ENCODE data around the gene HCN4. TPM values are rescaled to one million over a fixed set of nuclear protein-coding genes. Genes with fewer than 3 reads are reported as not detected.

Gene HCN4
- total RNA-seq, 1 donor from 2014 or later, result 0.06 TPM

DNA sequence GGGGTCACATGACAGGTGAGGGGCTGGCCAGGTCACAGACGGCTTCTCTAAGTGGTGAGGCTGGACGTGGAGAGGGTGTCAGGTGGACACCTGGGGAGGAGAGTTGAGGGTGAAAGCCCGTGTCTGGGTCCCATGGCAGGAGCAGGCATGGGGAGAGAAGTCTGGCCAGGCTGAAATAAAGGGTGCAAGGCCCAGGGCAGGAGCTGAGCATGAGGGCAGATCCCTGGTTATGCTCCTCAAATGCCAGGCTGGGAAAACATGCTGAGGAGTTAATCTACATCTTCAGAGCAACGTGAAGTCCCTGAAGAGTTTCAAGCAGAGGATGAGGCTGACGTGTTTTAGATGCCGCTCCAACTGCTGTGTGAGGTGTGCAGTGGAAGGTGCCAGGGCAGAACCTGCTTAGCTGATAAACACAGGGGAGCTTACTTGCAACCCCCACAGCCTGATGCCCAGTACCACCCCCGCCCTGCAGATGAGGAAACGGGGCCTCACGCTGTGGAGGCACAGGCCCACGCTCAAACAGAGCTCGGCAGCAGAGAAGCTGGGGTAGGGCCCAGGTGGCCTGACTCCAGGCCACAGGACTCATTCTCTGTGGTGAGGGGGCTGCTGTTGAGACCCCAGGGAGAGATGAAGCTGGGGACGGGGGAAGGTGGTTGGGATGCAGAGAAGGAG is 40.5 kb downstream of the HCN4 start:
- no peak for DNase-seq (ENCODE audit: extremely low read depth, low read depth, low spot score)

DNA sequence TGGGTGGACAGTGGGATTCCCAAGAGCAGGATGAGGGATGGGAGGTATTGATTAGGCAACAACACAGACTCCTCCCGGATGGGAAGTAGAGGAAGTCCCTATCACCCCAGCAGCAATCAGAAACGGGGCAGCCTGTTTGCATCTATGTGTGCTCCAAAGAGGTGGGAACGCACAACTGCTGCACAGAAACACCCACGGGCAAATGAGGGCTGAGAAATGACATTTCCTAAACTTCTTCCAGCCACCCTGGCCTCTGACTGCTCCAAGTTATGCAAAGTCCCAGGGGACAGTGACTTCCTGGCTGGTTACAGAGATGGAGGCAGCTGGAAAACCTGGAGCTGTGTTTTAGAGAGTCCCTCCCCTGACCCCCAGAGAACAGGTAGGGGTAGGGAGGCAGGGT is 42.6 kb downstream of the HCN4 start:
- no peak for DNase-seq (ENCODE audit: extremely low read depth, low read depth, low spot score)

DNA sequence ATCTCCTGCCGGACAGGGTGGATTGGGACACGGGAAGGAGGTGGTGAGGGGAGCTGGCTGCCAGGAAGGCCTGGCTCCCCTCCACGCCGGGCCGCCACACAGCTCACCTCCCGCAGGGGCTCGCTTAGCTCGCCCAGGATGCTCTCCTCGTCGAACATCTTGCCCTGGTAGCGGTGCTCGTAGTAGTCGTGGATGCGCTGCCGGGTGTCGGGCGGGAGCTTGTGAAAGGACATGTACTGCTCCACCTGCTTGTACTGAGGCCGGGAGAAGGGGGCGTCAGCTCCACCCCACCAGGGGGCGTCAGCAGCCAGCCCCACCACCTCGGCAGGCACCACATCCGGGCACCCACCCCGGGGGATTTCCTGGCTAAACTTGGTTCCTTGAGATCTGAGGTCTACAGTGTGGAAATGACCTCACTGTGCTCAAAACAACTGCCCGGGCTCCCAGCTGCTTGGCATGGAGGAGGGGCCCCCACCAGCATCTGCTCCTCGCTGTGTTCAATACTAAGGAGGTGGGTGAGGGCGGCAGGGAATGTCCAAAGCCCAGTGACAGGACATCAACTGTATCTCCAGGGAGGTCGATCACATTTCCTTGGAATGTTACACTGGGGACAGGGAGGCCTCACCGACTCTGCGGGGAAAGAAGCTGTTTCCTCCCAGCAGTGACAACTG is 43.4 kb downstream of the HCN4 start:
- DNase-seq (ENCODE audit: extremely low read depth, low read depth, low spot score), result no peak

DNA sequence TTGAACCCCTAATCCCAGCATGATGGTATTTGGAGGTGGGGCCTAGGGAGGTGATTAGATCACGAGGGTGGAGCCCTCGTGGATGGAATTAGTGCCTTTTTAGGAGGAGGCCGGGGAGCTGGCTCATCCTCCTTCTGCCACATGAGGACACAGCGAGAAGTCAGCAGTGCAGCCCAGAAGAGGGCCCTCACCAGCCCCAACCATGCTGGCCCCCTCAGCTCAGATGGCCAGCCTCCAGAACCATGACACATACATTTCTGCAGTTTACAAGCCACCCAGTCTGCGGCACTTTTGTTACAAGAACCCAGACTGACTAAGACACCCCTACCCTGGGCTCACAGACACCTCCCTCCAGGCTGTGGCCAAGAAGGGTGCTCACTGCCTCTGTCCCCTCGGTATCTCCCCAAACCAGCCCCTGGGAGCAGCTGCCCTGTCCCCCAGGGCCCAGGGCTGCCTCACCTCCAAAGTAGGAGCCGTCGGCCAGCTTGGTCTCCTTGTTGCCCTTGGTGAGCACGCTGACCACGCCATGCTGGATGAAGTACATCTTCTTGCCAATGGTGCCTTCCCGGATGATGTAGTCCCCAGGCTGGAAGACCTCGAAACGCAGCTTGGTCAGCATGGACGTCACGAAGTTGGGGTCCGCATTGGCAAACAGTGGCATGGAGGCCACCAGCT is 44.1 kb downstream of the HCN4 start:
- no peak for DNase-seq (ENCODE audit: extremely low read depth, low read depth, low spot score)

DNA sequence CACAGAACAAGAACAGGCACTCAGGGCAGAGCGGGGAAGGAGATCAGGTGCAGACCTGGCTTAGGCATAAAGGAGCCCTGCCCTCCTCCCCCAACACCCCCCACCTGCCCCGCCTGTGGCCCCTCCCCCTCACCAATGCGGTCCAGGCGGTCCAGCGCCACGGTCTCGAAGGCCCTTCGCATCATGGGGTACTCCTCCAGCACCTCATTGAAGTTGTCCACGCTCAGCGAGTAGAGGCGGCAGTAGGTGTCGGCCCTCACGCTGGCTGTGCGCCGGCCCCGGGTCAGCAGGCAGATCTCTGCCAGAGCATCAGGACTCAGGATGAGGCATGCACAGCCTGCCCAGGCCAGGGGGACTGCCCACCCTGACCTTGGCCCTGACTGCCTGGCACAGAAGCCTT is 44.8 kb downstream of the HCN4 start:
- no peak for DNase-seq (ENCODE audit: extremely low read depth, low read depth, low spot score)

DNA sequence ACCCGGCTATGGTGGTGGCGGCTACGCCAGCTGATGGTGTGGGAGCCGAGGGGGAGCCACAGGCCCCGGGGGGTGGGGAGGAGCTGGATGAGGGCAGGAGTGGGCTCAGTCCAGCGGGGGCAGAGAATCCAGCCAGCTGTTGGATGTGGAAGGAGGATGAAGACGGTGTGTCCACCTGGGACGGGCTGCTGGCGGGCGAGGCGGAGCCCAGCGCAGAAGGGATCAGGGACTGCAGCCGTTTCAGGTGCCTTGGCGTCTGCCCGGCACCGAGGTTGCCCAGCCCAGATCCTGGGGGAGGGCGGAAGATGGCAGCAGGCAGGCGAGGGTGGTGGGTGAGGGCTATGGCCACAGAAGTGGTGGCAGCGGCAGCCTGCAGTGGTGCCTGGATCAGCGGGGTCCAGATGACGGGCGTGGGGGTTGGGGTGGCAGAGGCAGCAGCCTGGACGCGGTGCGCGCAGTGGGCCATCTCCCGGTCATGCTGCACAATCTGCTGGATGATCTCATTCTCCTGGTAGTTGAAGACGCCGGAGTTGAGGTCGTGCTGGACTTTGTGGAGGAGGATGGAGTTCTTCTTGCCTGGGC is 45.3 kb downstream of the HCN4 start:
- no peak for DNase-seq (ENCODE audit: extremely low read depth, low read depth, low spot score)

DNA sequence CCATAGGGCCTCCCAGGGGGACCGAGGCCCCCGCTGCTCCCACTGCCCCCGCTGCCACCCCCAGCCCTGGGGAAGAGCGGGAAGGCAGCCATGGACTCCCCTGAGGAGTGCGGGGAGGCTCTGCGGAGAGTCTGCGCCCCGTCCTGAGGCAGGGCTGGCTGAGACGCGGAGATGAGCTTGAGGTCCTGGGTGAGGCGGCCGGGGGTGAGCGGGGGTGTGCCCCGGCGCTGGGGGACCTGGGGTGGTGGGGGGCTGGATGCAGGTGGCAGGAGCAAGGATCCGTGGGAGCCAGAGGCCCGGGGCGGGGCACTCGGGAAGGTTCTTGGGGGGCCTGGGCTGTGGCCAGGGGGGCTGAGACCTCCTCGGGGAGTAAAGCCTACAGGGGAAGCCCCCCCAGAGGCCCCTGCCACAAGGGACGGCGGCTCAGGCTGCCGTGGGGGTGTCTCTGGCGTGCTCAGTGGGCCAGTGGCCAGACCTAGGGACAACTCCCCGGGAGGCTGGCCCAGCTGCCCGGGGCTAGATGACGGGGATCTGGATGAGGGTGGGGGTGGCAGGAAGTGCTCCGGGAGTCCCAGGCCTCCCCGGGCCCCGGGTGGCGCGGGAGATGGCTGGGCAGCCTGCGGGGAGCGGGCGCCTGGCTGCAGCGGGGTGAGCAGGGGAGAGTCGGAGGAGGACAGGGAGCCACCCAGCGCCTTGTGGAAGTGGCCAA is 45.9 kb downstream of the HCN4 start:
- no peak for DNase-seq (ENCODE audit: extremely low read depth, low read depth, low spot score)

DNA sequence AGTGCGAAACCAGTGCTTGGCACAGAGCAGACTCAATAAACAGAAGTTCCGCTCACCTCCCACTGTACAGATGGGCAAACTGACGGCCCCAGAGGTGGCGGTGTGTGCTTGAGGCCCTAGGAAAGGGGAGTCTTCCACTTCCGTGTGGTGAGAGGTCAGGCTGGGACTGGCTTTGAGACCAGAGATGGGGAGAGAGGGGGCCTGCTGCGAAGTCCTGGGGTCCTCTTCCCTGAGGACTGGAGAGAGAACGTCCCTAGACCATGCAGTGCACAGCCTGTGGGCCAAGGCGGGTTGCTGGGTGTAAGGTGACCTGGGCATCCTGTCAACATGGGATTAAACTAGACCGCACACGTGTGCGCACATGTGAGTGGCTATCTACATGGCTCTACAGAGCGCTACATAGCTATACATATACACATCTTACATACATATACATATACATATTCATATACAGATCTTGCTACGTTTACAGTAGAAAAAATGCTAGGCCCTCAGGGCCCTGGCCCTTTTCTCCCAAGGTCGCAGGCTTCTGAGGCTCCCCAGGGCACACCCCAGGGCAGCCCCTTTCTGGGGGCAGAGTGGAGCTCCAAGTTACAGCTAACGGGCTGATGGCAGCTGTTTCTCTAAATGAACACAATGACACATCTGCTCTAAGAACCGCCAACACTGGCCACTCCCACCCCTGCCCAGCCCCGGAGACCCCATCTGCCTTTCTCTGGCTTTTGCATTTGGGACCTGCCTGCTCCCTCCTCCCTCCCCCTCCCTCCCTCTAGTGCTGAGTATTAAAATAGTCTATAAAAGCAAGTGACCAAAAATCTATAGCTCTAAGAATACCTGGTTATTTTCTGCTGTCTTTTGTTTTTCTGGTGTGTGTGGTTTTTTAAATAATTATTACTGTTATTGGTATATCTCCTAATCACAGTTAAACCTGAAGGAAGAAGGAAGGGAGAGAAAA is 47.0 kb downstream of the HCN4 start:
- DNase-seq (ENCODE audit: extremely low read depth, low read depth, low spot score), result no peak

DNA sequence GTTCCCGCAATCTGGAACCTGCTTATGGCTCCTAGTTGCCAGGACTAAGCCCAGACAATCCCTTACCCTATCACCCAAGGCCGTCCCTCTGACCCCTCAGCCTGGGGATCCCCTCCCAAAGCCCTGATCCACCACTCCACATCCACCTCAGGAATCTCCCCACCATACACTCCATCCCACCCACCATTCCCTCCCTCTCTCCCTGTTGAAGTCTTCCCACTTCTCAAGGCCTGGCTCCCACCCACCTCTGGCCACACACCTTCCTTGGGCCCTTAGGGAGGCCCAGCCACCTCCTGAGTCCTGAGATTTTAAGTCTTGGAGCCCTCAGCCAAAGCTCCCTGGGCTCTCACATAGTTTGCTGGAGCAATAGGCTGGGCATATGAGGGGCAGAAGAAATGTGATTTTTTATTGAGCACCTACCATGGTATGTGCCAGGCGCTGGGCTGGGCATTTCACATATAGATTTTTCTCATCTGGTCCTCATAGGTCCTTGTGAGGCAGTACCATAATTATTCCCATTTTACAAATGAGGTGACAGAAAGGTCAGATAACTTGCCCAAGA is 48.1 kb downstream of the HCN4 start:
- no peak for DNase-seq (ENCODE audit: extremely low read depth, low read depth, low spot score)

DNA sequence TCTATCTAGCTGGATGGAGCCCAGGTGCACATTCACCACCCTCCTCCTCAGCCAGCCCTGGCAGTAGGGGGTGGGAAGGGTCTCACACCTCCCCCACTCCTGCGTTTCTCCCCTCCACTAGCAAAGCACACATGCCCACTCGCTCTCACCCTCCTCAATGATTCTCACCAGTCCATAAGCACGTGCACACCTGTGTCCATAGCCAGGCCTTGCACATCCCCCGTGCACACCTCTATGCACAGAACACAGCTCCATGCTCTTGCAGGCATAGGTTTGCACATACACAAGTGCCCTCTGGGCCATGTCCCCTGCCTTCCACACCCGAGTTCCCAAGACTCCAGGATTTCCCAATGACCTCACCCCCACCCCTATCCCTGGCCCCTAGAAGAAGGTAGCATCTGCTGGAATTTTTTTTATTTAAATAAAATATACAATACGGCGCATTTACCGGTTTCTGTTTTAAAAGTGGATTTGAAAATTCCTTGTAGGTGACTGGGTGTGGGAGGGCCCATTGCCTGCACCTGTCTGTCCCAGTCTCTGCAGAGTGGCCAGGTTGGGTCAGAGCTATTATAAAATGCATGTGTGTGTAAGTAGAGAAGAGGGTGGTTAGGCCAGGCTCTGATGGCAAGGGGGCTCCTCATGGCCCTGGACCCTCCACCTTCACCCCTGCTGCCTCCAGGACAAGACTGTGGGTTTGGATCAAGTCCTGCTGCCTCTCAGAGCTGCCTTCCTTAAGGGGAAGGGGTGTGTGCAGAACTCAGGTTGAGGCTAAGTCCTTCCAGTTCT is 49.1 kb downstream of the HCN4 start:
- no peak for DNase-seq (ENCODE audit: extremely low read depth, low read depth, low spot score)

DNA sequence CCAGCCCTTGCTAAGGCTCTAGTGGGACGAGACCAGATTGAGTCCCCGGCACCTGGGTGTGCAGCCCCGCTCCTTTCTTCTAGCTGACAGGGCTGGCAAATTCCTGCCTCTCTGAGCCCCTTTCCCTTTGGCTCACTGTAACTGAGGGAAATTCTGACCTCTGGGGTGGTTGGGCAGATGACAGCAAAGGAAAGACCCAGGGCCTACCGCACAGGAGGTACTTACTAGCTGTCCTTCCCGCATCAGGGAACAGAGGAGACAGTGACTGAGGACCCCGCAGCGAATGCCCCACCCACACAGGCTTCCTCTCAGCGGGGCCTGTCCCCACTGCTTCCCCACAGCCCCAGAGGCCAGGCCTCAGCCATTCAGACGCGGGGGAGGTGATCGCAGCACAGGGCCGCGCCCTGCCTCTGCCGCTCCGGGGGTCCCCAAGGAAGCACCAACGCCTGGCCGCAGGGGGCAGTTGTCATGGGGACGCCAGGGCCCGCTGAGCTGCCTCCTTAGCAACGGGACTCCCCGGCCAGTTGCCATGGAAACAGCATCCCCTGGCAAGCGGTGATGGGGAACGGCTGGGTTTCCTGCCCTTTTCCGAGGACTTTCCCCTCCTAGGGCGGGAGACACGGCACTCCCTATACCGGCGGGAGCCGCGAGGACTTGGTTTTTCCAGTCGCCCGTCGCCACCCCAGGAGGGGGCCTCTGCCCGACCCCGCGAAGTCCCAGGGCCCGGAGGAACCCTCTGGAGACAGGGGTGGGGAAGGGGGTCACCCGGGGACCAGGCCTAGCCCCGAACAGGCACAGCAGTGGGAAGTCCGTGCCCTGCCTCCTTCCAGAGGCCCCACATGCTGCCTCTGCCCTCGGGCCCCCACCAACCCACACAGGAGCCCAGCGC is 50.1 kb downstream of the HCN4 start:
- no peak for DNase-seq (ENCODE audit: extremely low read depth, low read depth, low spot score)

DNA sequence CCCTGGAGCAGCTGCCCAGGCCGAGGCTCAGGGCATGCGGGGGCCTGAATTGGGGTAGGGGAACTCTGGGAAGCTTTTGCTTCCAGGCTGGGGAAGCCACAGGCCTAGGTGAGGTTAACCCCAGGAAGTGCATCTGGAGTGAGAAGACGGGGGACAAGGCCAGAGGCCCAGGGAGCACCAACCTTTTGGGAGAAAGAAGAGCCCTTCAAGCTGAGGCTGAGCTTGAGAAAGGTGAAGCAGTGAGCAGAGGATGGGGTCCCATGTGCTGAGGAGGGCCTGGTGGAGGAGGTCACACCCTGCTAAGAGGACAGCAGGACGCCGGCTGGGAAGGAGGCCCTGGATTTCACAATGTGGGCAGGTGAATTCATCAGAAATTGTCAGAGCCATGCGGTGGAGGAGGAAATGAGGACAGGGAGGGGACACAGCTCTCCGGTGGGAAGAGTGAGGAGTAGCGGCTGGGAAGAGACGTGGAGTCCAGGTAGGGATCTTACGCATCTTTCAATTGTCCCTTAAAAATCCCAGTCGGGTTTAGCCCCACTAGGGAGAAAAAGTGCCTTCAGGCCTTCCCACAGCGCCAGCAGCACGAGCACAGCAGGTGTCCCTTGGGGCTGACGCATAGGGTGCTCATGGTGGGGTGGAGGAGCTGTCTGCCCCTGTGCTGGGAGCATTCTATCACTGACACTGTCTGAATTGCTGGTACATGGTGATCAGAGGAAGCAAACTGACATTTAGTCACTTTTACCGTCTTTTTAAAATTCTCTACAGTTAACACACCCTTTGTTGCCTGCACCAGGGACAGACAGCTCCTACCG is 50.9 kb downstream of the HCN4 start:
- no peak for DNase-seq (ENCODE audit: extremely low read depth, low read depth, low spot score)

DNA sequence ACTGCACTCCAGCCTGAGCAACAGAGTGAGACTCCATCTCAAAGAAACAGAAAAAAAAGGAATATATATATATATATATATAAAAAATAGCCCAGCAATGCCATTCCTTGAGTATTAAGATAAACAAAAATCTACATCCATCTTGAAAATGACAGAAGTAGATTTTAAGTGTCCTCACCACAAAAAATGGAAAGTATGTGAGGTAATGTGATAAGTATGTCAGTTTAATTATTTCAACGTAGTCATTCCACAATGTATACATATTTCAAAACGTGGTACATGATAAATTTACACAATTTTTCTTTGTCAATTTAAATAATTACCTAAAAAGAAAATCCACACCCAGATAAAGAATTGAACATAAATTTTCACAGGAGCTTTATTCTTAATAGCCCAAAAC is 54.9 kb downstream of the HCN4 start:
- no peak for DNase-seq (ENCODE audit: extremely low read depth, low read depth, low spot score)

DNA sequence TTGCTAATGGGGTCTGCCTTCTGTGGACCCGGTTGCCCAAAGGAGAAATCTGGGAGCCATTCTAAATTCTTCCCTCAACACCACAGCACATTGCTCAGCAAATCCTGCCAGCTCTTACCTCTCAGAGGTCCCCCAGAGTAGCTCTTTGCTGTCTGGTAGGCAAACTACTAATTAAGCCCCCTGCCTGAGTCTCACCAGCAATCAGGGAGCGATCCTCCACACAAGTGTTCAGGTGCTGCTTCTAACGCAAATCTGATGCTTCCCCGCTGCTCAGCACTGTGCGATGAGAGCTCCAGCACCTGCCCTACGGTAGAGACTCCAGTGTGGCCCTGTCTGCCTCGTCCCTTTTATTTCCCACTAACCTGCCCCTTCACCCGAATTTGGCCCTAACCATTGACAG is 60.5 kb downstream of the HCN4 start:
- DNase-seq (ENCODE audit: extremely low read depth, low read depth, low spot score), result no peak

DNA sequence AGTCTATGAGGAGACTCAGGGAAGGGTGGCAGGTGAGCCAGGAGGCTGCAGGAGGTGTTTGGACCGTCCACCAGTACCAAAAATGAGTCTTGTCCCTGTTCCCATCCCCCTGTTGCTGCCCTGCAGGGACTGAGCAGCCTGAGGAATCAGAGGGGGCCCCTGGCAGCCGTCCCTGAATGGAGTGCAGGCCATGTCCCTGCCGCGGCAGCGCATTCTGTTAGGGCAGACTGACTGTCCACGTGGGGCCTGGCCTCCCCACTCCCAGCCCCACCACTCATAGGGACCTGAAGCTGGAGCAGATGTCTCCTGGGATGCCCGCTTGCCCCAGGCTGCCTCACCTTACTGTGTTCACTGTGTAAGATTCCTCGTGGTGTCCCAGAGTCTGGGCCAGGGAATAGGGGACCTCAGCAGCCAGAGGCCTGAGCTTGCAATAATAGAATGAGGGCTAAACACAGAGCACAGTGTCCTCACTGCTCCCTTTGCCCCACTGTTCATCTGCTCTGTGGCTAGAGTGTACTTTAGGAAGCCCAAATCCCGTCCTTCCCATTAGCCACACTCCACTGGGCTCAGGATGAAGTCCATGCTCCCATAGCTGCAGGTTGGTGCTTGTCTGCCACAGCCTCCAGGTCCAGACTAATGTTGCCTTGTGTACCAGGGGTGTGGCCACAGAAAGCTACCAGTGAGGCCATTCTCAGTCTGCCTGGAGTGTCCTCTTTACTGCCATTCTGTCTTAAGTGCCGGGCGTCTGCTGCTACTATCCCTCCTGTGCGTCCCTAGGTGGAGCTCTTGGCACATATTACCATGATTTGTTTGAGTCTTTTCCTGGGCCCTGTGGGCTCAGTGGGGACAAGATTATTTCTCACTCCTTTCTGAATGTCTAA is 63.2 kb downstream of the HCN4 start:
- DNase-seq (ENCODE audit: extremely low read depth, low read depth, low spot score), result peak; percentile 16

DNA sequence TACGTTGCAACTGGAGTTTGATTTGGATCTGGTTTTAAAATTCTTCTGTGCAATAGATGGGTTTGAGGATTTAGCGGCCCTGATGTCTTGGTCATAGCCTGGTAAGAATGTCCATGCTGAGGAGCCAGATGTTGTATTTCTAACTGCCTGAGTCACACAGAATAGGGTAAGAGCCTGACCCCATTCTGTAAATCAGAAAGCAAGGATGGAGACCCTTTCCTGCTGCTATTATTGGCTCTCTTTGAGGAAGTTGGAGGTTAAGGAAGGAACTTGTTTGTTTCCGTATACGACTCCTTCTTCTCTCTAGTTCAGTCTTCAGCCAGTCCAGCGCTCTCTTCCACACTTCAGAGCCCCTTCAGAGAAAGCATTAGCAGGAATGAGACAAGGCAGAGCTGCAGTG is 65.1 kb downstream of the HCN4 start:
- no peak for DNase-seq (ENCODE audit: extremely low read depth, low read depth, low spot score)

All from glomerular endothelial cell (primary cell).